ENCODE measurements around the gene CYFIP1.

- no peak for TF ChIP-seq POLR2A (IDR thresholded peaks at IDR 0.05)
- TF ChIP-seq CTCF (IDR thresholded peaks at IDR 0.05): no peak
Measured at GRCh38 chr15:22912256-22912655, 67.9 kb downstream of the CYFIP1 start.

Measured in heart left ventricle (tissue), 13 donors.